HEK293 (cell line): ENCODE measurements around the gene FAM89B.

Source experiments
- ATF2 ChIP-seq: fragments of 450-650 bp; formaldehyde crosslinking; IDR thresholded peaks from 2 replicates; pipeline ENCODE4 v1.5.1; 2016; ENCODE audit warnings: missing biosample characterization, missing genetic modification characterization, low read depth
- HOXD13 ChIP-seq: sonication (generic); formaldehyde crosslinking; IDR thresholded peaks from 2 replicates; pipeline ENCODE4 v1.8.0; 2022; ENCODE audit warnings: missing genetic modification reagents, borderline replicate concordance
- IKZF3 ChIP-seq: fragments of 450-650 bp; IDR thresholded peaks from 2 replicates; pipeline ENCODE4 v1.5.0; 2018; ENCODE audit warnings: missing biosample characterization, mild to moderate bottlenecking, missing genetic modification characterization, moderate library complexity
- REPIN1 ChIP-seq: fragments of 450-650 bp; formaldehyde crosslinking; IDR thresholded peaks from 2 replicates; pipeline ENCODE4 v1.5.1; 2017; ENCODE audit warnings: missing biosample characterization, missing genetic modification characterization, low read depth
- ZBTB7A ChIP-seq: fragments of 450-650 bp; formaldehyde crosslinking; IDR thresholded peaks from 2 replicates; pipeline ENCODE4 v1.5.1; 2016; ENCODE audit warnings: low read depth, missing biosample characterization, missing genetic modification characterization
- ZIC2 ChIP-seq: fragments of 450-650 bp; formaldehyde crosslinking; IDR thresholded peaks from 2 replicates; pipeline ENCODE4 v1.5.1; 2016; ENCODE audit warnings: missing biosample characterization, missing genetic modification characterization
- ZSCAN16 ChIP-seq: fragments of 450-650 bp; formaldehyde crosslinking; IDR thresholded peaks from 2 replicates; pipeline ENCODE4 v1.5.1; 2016; ENCODE audit warnings: missing biosample characterization, missing genetic modification characterization
- ZXDB ChIP-seq: fragments of 450-650 bp; formaldehyde crosslinking; IDR thresholded peaks from 2 replicates; pipeline ENCODE4 v1.5.1; 2016; ENCODE audit warnings: missing biosample characterization, missing genetic modification characterization
- TF ChIP-seq, protein P1 (sequence below): fragments of 450-650 bp; formaldehyde crosslinking; IDR thresholded peaks from 2 replicates; pipeline ENCODE4 v1.5.1; 2016; ENCODE audit warnings: missing biosample characterization, missing genetic modification characterization
- TF ChIP-seq, protein P2 (sequence below): fragments of 450-650 bp; formaldehyde crosslinking; IDR thresholded peaks from 2 replicates; pipeline ENCODE4 v1.5.1; 2016; ENCODE audit warnings: missing biosample characterization, missing genetic modification characterization
- TF ChIP-seq, protein P3 (sequence below): fragments of 450-650 bp; formaldehyde crosslinking; IDR thresholded peaks from 2 replicates; pipeline ENCODE4 v1.5.1; 2017; ENCODE audit warnings: missing biosample characterization, missing genetic modification characterization

- TF ChIP-seq, protein P1, sequence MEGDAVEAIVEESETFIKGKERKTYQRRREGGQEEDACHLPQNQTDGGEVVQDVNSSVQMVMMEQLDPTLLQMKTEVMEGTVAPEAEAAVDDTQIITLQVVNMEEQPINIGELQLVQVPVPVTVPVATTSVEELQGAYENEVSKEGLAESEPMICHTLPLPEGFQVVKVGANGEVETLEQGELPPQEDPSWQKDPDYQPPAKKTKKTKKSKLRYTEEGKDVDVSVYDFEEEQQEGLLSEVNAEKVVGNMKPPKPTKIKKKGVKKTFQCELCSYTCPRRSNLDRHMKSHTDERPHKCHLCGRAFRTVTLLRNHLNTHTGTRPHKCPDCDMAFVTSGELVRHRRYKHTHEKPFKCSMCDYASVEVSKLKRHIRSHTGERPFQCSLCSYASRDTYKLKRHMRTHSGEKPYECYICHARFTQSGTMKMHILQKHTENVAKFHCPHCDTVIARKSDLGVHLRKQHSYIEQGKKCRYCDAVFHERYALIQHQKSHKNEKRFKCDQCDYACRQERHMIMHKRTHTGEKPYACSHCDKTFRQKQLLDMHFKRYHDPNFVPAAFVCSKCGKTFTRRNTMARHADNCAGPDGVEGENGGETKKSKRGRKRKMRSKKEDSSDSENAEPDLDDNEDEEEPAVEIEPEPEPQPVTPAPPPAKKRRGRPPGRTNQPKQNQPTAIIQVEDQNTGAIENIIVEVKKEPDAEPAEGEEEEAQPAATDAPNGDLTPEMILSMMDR (tag by site-specific recombination) = no peak
- no peak for TF ChIP-seq ZXDB (tag by site-specific recombination)
- no peak for TF ChIP-seq ZBTB7A (tag by site-specific recombination)
- TF ChIP-seq ATF2 (tag by site-specific recombination) = no peak
- peak; percentile 82 for TF ChIP-seq ZIC2
- no peak for TF ChIP-seq ZSCAN16 (tag by site-specific recombination)
- TF ChIP-seq, protein P2, sequence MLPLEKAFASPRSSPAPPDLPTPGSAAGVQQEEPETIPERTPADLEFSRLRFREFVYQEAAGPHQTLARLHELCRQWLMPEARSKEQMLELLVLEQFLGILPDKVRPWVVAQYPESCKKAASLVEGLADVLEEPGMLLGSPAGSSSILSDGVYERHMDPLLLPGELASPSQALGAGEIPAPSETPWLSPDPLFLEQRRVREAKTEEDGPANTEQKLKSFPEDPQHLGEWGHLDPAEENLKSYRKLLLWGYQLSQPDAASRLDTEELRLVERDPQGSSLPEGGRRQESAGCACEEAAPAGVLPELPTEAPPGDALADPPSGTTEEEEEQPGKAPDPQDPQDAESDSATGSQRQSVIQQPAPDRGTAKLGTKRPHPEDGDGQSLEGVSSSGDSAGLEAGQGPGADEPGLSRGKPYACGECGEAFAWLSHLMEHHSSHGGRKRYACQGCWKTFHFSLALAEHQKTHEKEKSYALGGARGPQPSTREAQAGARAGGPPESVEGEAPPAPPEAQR = no peak
- no peak for TF ChIP-seq HOXD13 (CRISPR knock-in tag)
- TF ChIP-seq IKZF3 (tag by site-specific recombination) = no peak
- TF ChIP-seq, protein P3, sequence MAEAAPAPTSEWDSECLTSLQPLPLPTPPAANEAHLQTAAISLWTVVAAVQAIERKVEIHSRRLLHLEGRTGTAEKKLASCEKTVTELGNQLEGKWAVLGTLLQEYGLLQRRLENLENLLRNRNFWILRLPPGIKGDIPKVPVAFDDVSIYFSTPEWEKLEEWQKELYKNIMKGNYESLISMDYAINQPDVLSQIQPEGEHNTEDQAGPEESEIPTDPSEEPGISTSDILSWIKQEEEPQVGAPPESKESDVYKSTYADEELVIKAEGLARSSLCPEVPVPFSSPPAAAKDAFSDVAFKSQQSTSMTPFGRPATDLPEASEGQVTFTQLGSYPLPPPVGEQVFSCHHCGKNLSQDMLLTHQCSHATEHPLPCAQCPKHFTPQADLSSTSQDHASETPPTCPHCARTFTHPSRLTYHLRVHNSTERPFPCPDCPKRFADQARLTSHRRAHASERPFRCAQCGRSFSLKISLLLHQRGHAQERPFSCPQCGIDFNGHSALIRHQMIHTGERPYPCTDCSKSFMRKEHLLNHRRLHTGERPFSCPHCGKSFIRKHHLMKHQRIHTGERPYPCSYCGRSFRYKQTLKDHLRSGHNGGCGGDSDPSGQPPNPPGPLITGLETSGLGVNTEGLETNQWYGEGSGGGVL = no peak
- no peak for TF ChIP-seq REPIN1
These were observed 2.7 kb downstream of the FAM89B start for GRCh38 chr11:65574811-65575567.
